HEK293T (cell line): ENCODE results near the gene SAA1.

Experiments used
- CTCF ChIA-PET: fragments of 350-600 bp; formaldehyde crosslinking; extraction: SDS; loops from one replicate; lab custom pipeline; 2021; ENCODE audit warnings: antibody characterized with exemption, inconsistent platforms; lab: Yijun Ruan, JAX
- POLR2A ChIA-PET: fragments of 350-600 bp; formaldehyde crosslinking; extraction: SDS; loops from one replicate; lab custom pipeline; 2020; ENCODE audit warnings: antibody characterized with exemption, inconsistent platforms; lab: Yijun Ruan, JAX
- DNase-seq: peaks from one replicate; pipeline ENCODE4 v3.0.0; 2012; ENCODE audit warnings: mixed read lengths; ENCODE audit errors: extremely low spot score
- ARNT ChIP-seq: fragments of 450-650 bp; IDR thresholded peaks from 2 replicates; pipeline ENCODE4 v1.6.1; 2017; ENCODE audit warnings: mild to moderate bottlenecking
- BHLHE40 ChIP-seq: fragments of 450-650 bp; IDR thresholded peaks from 2 replicates; pipeline ENCODE4 v1.6.1; 2016; ENCODE audit warnings: mild to moderate bottlenecking, moderate library complexity, borderline replicate concordance
- CTBP1 ChIP-seq: fragments of 450-650 bp; IDR thresholded peaks from 2 replicates; pipeline ENCODE4 v1.6.1; 2016; ENCODE audit warnings: borderline replicate concordance
- ELF4 ChIP-seq: fragments of 450-650 bp; IDR thresholded peaks from 2 replicates; pipeline ENCODE4 v1.6.1; 2017; ENCODE audit warnings: antibody characterized with exemption
- FOXA1 ChIP-seq: fragments of 450-650 bp; IDR thresholded peaks from 2 replicates; pipeline ENCODE4 v1.6.1; 2016; ENCODE audit warnings: mild to moderate bottlenecking
- FOXK2 ChIP-seq: fragments of 450-650 bp; IDR thresholded peaks from 2 replicates; pipeline ENCODE4 v1.6.1; 2016; ENCODE audit warnings: mild to moderate bottlenecking
- FOXM1 ChIP-seq: fragments of 450-650 bp; IDR thresholded peaks from 2 replicates; pipeline ENCODE4 v1.6.1; 2017; ENCODE audit warnings: mild to moderate bottlenecking, borderline replicate concordance
- HDGF ChIP-seq: fragments of 450-650 bp; IDR thresholded peaks from 2 replicates; pipeline ENCODE4 v1.6.1; 2017; ENCODE audit warnings: antibody characterized with exemption, borderline replicate concordance
- L3MBTL2 ChIP-seq: fragments of 450-650 bp; conservative IDR thresholded peaks from 2 replicates; pipeline ENCODE4 v1.6.1; 2016; ENCODE audit warnings: mild to moderate bottlenecking
- LEF1 ChIP-seq: fragments of 450-650 bp; IDR thresholded peaks from 2 replicates; pipeline ENCODE4 v1.6.1; 2017; ENCODE audit warnings: mild to moderate bottlenecking, borderline replicate concordance
- NFRKB ChIP-seq: fragments of 450-650 bp; IDR thresholded peaks from 2 replicates; pipeline ENCODE4 v1.6.1; 2016; ENCODE audit warnings: mild to moderate bottlenecking, moderate library complexity
- SP1 ChIP-seq: fragments of 450-650 bp; IDR thresholded peaks from 2 replicates; pipeline ENCODE4 v1.6.1; 2017
- SUZ12 ChIP-seq: fragments of 450-650 bp; IDR thresholded peaks from 2 replicates; pipeline ENCODE4 v1.6.1; 2016; ENCODE audit warnings: mild to moderate bottlenecking
- TARDBP ChIP-seq: fragments of 450-650 bp; IDR thresholded peaks from 2 replicates; pipeline ENCODE4 v1.6.1; 2016
- ZNF384 ChIP-seq: fragments of 450-650 bp; IDR thresholded peaks from 2 replicates; pipeline ENCODE4 v1.6.1; 2016
- TF ChIP-seq, protein P1 (sequence below): fragments of 450-650 bp; IDR thresholded peaks from 2 replicates; pipeline ENCODE4 v1.6.1; 2016

Gene SAA1

DNA sequence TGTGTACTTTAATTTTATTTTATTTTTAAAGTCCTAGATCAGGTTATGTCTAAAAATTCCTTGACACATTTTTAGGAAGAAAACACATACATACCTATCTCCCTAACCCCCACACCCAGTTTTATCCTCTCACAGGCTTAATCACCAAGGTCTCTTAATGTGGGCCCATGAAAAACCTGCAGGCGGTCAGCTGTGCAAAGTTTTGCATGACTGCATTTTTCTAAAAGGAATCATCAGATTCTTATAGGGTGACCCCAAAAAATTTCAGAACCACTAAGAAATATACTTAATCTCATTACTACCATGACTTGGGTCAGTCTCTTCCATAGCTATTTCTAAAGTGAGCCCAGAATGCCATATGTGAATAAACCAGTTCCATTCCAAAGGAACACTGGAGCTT, 19.8 kb downstream of the SAA1 start:
- POLR2A ChIA-PET = no interaction called here
- no peak for TF ChIP-seq BHLHE40
- DNase-seq = no peak
- CTCF ChIA-PET = no interaction called here

DNA sequence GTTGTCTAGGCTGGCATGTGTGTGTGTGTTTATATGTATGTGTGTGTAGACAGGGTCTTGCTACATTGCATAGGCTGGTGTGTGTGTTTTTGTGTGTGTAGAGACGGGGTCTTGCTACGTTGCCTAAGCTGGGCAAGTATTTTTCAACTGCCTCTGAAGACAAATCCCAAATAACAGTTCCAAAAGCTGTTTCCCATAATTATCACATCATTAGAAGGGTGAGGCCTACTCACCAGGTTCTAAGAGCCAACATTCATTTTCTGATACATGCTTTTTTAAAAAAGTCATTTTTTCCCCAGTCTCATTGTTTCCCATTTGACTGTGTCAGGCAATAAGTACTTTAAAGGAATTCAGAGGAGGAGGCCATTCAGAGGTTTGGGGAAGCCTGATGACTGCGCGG, 22.8 kb downstream of the SAA1 start:
- DNase-seq = no peak
- no peak for TF ChIP-seq ARNT
- TF ChIP-seq LEF1 = no peak
- no peak for TF ChIP-seq FOXA1
- TF ChIP-seq NFRKB = no peak
- TF ChIP-seq BHLHE40 = no peak
- no peak for TF ChIP-seq FOXK2
- CTCF ChIA-PET = no interaction called here
- POLR2A ChIA-PET = interaction anchor here (1.3 kb wide), 1 partner anchor 33 kb away, joined by 3 read pairs; the partner anchor contains the start of gene HPS5

DNA sequence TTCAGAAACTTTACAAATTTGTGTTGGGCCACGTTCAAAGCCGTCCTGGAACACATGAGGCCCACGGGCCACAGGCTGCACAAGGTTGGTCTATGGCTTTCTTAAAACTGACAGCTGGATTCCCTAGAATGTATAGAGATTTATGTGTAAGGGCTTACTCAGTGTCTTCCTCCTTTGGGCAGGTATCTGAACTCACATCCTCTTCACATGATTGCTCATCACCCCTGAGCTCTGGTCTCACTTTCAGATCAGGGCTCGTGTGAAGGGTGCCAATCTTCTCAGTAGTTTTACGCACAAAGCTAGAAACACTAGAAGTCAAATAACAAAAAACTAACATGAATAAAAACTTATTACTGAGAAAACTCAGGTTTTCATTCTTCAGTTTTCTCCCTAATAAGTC, 28.8 kb downstream of the SAA1 start:
- no peak for DNase-seq
- CTCF ChIA-PET = no interaction called here
- TF ChIP-seq ARNT = no peak
- TF ChIP-seq ELF4 = no peak
- TF ChIP-seq FOXK2 = no peak
- TF ChIP-seq ZNF384 = no peak
- TF ChIP-seq BHLHE40 = no peak
- TF ChIP-seq, protein P1, sequence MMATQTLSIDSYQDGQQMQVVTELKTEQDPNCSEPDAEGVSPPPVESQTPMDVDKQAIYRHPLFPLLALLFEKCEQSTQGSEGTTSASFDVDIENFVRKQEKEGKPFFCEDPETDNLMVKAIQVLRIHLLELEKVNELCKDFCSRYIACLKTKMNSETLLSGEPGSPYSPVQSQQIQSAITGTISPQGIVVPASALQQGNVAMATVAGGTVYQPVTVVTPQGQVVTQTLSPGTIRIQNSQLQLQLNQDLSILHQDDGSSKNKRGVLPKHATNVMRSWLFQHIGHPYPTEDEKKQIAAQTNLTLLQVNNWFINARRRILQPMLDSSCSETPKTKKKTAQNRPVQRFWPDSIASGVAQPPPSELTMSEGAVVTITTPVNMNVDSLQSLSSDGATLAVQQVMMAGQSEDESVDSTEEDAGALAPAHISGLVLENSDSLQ = no peak
- TF ChIP-seq SP1 = no peak
- no peak for TF ChIP-seq L3MBTL2
- TF ChIP-seq FOXA1 = no peak
- no peak for TF ChIP-seq HDGF
- no peak for TF ChIP-seq SUZ12
- no peak for TF ChIP-seq FOXM1
- no peak for TF ChIP-seq LEF1
- POLR2A ChIA-PET = no interaction called here

DNA sequence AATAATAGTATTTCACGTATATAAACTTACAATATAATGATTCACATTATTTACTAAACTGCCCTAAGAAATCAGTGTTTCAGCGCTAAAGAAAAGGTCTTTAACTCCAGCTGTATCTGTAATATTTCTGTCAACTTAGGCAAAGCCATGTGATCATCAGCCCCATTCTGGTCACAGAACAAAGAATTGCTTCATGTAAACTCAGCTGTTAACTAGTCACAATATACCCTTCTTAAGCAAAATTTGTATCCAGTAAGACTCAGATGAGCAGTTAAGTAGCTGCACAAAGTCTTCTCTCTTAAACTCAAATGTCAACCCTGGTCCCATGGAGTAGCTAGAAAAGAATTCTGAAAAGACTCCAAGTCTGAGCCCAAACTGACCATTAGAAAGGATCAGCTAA, 29.3 kb downstream of the SAA1 start:
- TF ChIP-seq BHLHE40 (no peak), TARDBP (no peak), FOXK2 (no peak), HDGF (no peak), ELF4 (no peak), FOXA1 (no peak), SP1 (no peak), ARNT (no peak)
- CTCF ChIA-PET = no interaction called here
- POLR2A ChIA-PET = no interaction called here
- DNase-seq = no peak

DNA sequence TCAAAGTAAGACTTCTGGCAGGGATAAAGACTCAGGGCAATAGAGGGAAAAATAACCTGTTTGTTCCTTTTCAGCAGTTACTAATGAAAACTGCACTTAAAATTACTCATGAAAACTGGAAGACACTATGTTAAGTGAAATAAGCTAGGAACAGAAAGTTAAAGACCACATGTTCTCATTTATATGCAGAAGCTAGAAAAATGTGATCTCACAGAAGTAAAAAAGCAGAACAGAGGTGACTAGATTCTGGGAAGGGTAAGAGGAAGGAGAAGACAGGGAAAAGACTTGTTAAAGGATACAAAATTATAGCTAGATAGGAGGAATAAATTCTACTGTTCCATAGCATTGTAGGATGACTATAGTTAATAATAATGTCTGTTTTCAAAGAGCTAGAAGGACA, 33.7 kb downstream of the SAA1 start:
- DNase-seq = no peak
- TF ChIP-seq ZNF384 = no peak
- no peak for TF ChIP-seq FOXA1
- TF ChIP-seq TARDBP = no peak
- TF ChIP-seq SP1 = no peak
- TF ChIP-seq L3MBTL2 = no peak
- TF ChIP-seq SUZ12 = no peak
- no peak for TF ChIP-seq ELF4
- no peak for TF ChIP-seq FOXM1
- TF ChIP-seq ARNT = no peak
- CTCF ChIA-PET = no interaction called here
- POLR2A ChIA-PET = no interaction called here

DNA sequence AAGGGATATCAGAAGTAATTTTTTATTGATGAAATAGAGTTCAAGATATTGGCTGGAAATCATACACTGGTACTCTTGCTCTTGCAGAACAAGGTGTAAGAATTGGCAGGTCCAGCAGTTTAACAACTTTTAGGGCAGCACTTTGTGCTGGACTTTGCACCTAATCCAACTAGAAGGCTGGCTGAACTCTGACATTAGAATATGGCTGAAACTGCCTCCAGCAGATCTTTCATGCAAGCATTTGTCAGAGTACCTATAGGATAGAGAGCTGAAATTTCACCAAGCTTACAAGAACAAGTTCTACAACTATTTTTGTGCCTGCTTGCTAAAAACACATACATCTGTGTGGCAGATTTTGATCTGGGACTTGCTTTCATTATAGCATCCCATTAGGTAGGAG, 38.7 kb downstream of the SAA1 start:
- TF ChIP-seq ZNF384 (no peak), LEF1 (no peak), SP1 (no peak), HDGF (no peak), CTBP1 (no peak)
- ChIA-PET CTCF (no interaction called here), POLR2A (no interaction called here)
- DNase-seq = no peak

DNA sequence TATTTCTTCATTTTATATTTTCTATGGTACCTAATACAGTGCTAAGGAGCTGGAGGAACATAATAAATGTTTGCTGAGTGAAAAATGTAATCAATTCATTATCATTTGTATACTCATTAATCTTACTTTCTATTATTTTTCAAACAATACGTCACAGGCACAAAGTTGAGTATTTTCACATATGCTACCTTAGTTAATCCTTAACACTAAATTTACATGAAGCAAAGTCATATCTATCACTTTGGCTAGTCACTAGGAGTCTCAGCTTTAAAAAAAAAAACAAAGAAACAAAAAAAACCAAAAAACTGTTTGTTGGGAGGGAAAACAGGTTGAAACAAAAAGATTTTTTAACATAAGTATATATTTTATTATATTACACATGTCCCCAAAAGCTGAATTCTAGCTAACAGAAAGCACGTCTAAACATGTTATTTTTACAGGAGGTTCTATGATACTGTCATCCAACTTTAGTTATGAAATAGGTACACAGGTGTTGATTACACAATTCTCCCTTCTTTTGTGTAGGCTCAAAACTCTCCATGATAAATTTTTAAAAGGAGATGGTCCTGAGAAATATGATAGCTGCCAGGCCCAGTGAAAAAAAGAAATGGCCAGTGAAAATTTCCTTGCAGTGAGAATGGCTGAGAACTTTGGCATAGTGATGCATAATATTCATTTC, 41.5 kb downstream of the SAA1 start:
- no peak for DNase-seq
- POLR2A ChIA-PET = no interaction called here
- TF ChIP-seq ARNT = no peak
- no peak for TF ChIP-seq TARDBP
- no peak for TF ChIP-seq SUZ12
- TF ChIP-seq, protein P1 = no peak
- TF ChIP-seq ZNF384 = no peak
- no peak for TF ChIP-seq FOXA1
- no peak for TF ChIP-seq ELF4
- TF ChIP-seq FOXM1 = no peak
- TF ChIP-seq SP1 = no peak
- TF ChIP-seq L3MBTL2 = no peak
- CTCF ChIA-PET = no interaction called here

DNA sequence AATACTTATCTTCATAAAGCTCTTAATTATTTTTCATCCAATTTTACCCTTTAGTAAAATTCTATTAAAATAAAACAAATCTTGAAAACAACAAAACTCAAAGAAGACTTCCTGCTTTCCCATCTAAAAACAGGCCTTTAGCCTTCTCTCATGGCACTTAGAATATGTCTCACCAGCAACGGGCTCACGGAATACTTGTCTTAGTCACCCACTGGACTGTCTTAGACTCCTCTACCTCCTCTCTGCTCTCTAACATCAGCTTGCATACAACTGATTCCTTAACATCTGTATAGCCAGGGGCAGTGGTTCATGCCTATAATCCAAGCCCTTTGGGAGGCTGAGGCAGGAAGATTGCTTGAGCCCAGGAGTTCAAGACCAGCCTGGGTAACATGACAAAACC, 42.2 kb downstream of the SAA1 start:
- ChIA-PET CTCF (no interaction called here), POLR2A (no interaction called here)
- TF ChIP-seq LEF1 (no peak), SP1 (no peak), BHLHE40 (no peak), TARDBP (no peak), L3MBTL2 (no peak), NFRKB (no peak), SUZ12 (no peak), ARNT (no peak), FOXK2 (no peak), CTBP1 (no peak)
- no peak for DNase-seq
